ENCODE data around the gene SERPINA10.

- TF ChIP-seq POLR2AphosphoS5 (IDR thresholded peaks at IDR 0.05; ENCODE audit: low read depth, low read length): no peak
- TF ChIP-seq POLR2A (IDR thresholded peaks at IDR 0.05; ENCODE audit: low read depth, low read length): no peak
- TF ChIP-seq TAF1 (IDR thresholded peaks at IDR 0.05; ENCODE audit: low read depth, low read length): no peak
These were observed 1.1 kb downstream of the SERPINA10 start for GRCh38 chr14:94291906-94292525.

All from GM12891 (cell line).